Memory B cell (primary cell): ENCODE results near the gene COL1A2.

Experiments
- ATAC-seq: fragments of 150-1000 bp; cut with Tn5 transposase; 2 replicates; pipeline ENCODE4 v1.10.0; 2021; ENCODE audit warnings: low read depth, mild to moderate bottlenecking, moderate library complexity
- DNase-seq, 2 donors: peaks; one replicate each; pipeline ENCODE4 v3.0.0; 2022; ENCODE audit warnings: low spot score in 2 of 2
- H3K27ac Mint-ChIP-seq: one replicate; pipeline ENCODE4 v1.8.0; 2022; ENCODE audit warnings: mild to moderate bottlenecking, moderate library complexity, mixed read lengths
- H3K27me3 Mint-ChIP-seq: one replicate; pipeline ENCODE4 v1.8.0; 2022; ENCODE audit warnings: mixed read lengths
- H3K36me3 Mint-ChIP-seq: one replicate; pipeline ENCODE4 v1.8.0; 2022; ENCODE audit warnings: mild to moderate bottlenecking, mixed read lengths
- H3K4me1 Mint-ChIP-seq: one replicate; pipeline ENCODE4 v1.8.0; 2022; ENCODE audit warnings: mixed read lengths
- H3K4me3 Mint-ChIP-seq: one replicate; pipeline ENCODE4 v1.8.0; 2022; ENCODE audit warnings: mild to moderate bottlenecking, moderate library complexity, mixed read lengths
- H3K9me3 Mint-ChIP-seq: one replicate; pipeline ENCODE4 v1.8.0; 2022; ENCODE audit warnings: mixed read lengths

COL1A2 gene

GRCh38 chr7:94368371-94368791 is 26.3 kb upstream of the COL1A2 start:
- no peaks in the 10 kb centered on the region for H3K36me3 Mint-ChIP-seq
- no peaks in the 10 kb centered on the region for H3K4me1 Mint-ChIP-seq
- no peak overlapping the region for H3K4me3 Mint-ChIP-seq
- H3K9me3 Mint-ChIP-seq, result no peaks in the 10 kb centered on the region
- peaks cover 4% of the 10 kb centered on the region for H3K27me3 Mint-ChIP-seq
- no peak for DNase-seq
- H3K27ac Mint-ChIP-seq, result no peak overlapping the region
- ATAC-seq, result no peak

DNA sequence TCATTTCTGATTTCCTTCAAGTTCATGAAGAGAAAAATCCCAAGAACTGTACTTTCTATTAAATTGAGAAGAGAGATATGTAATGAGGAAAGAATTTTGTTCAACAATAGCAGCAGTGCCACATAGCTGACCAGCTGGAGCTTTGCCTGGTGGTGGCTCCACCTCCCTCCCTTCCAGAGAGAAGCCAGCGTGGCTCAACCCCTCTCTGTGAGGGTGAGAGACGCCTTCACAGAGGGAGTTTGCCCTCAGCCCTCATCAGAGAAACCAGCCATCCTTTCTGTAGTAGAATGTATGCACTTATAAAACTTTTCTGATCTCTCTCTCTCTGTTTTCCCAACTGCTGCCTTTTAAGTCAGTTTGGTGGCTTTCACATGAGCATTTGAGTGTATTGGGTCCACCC is 20.5 kb upstream of the COL1A2 start:
- H3K4me1 Mint-ChIP-seq, result no peaks in the 10 kb centered on the region
- no peak for DNase-seq
- H3K27ac Mint-ChIP-seq, result no peak overlapping the region
- peaks cover 2% of the 10 kb centered on the region for H3K27me3 Mint-ChIP-seq
- H3K4me3 Mint-ChIP-seq, result no peak overlapping the region
- H3K36me3 Mint-ChIP-seq, result no peaks in the 10 kb centered on the region
- ATAC-seq, result no peak
- H3K9me3 Mint-ChIP-seq, result no peaks in the 10 kb centered on the region

GRCh38 chr7:94374721-94375566 is 19.8 kb upstream of the COL1A2 start:
- Mint-ChIP-seq H3K27me3 (peaks cover 2% of the 10 kb centered on the region), H3K36me3 (no peaks in the 10 kb centered on the region), H3K4me1 (no peaks in the 10 kb centered on the region), H3K27ac (no peak overlapping the region), H3K9me3 (no peaks in the 10 kb centered on the region), H3K4me3 (no peak overlapping the region)
- ATAC-seq (no peak), DNase-seq (no peak)

- Mint-ChIP-seq H3K9me3 (no peaks in the 10 kb centered on the region), H3K4me3 (no peak overlapping the region), H3K27ac (no peak overlapping the region), H3K36me3 (no peaks in the 10 kb centered on the region), H3K27me3 (peaks cover 2% of the 10 kb centered on the region), H3K4me1 (no peaks in the 10 kb centered on the region)
- DNase-seq (no peak), ATAC-seq (no peak)
Observed at GRCh38 chr7:94375691-94376090, 19.0 kb upstream of the COL1A2 start.

GRCh38 chr7:94376281-94376680 is 18.4 kb upstream of the COL1A2 start:
- H3K27ac Mint-ChIP-seq, result no peak overlapping the region
- H3K4me1 Mint-ChIP-seq, result no peaks in the 10 kb centered on the region
- DNase-seq (no peak), ATAC-seq (no peak)
- H3K4me3 Mint-ChIP-seq, result no peak overlapping the region
- no peaks in the 10 kb centered on the region for H3K9me3 Mint-ChIP-seq
- peaks cover 2% of the 10 kb centered on the region for H3K27me3 Mint-ChIP-seq
- no peaks in the 10 kb centered on the region for H3K36me3 Mint-ChIP-seq

DNA sequence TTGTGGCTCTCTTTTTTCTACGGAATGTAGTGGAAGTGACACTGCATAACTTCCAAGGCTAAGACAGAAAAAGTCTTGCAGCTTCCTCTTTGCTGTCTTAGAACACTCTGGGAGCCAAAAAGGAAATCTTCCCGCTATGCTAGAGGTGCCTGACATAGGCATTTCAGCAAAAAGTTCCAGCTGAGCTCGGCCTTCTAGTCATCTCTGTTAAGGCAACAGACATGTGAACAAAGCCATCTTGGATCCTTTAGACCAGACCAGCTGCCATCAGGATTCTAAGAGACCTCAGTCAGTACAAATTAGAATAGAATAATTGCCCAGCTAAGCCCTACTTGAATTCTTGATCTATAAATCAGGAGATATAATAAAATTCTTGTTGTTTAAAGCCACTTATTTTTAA is 16.3 kb upstream of the COL1A2 start:
- no peaks in the 10 kb centered on the region for H3K36me3 Mint-ChIP-seq
- no peak for DNase-seq
- ATAC-seq, result no peak
- no peaks in the 10 kb centered on the region for H3K4me1 Mint-ChIP-seq
- H3K4me3 Mint-ChIP-seq, result no peak overlapping the region
- H3K27me3 Mint-ChIP-seq, result peaks cover 2% of the 10 kb centered on the region
- no peaks in the 10 kb centered on the region for H3K9me3 Mint-ChIP-seq
- H3K27ac Mint-ChIP-seq, result no peak overlapping the region

- DNase-seq (no peak), ATAC-seq (no peak)
- no peak overlapping the region for H3K27ac Mint-ChIP-seq
- no peaks in the 10 kb centered on the region for H3K9me3 Mint-ChIP-seq
- H3K27me3 Mint-ChIP-seq, result peaks cover 2% of the 10 kb centered on the region
- H3K4me3 Mint-ChIP-seq, result no peak overlapping the region
- H3K36me3 Mint-ChIP-seq, result no peaks in the 10 kb centered on the region
- no peaks in the 10 kb centered on the region for H3K4me1 Mint-ChIP-seq
Observed at GRCh38 chr7:94380264-94380663, 14.4 kb upstream of the COL1A2 start.

DNA sequence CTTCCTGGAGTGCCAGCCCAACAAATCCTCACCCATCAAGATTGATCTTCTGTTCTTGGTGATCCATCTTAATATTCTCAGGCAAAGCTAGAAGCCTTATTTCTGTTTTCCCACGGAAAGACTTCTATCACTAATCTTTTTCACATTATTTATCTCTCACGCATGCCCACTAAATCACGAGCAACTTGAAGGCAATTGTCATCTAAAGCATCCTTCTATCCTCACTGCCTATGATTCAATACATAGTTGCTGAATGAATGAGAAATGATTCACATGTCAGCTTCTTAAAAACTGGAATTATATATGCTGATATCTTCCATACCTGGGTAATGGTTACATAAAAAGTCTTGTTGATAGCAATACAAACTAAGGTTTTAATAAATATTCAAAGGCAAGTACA is 12.6 kb upstream of the COL1A2 start:
- no peak overlapping the region for H3K27ac Mint-ChIP-seq
- no peak for ATAC-seq
- DNase-seq, result no peak
- H3K36me3 Mint-ChIP-seq, result no peaks in the 10 kb centered on the region
- H3K27me3 Mint-ChIP-seq, result peaks cover 2% of the 10 kb centered on the region
- no peak overlapping the region for H3K4me3 Mint-ChIP-seq
- no peaks in the 10 kb centered on the region for H3K9me3 Mint-ChIP-seq
- no peaks in the 10 kb centered on the region for H3K4me1 Mint-ChIP-seq

DNA sequence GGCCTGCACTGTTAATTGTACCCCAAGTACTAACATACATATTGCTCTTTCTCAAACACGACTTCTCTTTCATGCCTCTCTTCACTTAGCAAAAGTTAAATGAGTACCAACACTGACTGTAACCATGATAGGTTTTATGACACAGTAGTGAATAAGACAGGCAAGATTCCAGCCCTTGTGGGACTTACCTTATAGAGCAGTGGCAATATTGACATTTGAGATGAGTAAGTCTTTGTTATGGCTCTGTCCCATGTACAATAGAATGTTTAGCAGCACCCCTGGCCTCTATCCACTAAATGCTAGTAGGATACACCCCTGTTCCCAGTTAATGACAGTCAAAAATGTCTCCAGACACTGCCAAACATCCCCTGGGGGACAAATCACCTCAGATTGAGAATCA is 11.9 kb upstream of the COL1A2 start:
- no peak overlapping the region for H3K27ac Mint-ChIP-seq
- no peaks in the 10 kb centered on the region for H3K36me3 Mint-ChIP-seq
- no peak overlapping the region for H3K4me3 Mint-ChIP-seq
- no peaks in the 10 kb centered on the region for H3K27me3 Mint-ChIP-seq
- no peaks in the 10 kb centered on the region for H3K4me1 Mint-ChIP-seq
- no peak for ATAC-seq
- DNase-seq, result no peak
- H3K9me3 Mint-ChIP-seq, result no peaks in the 10 kb centered on the region

DNA sequence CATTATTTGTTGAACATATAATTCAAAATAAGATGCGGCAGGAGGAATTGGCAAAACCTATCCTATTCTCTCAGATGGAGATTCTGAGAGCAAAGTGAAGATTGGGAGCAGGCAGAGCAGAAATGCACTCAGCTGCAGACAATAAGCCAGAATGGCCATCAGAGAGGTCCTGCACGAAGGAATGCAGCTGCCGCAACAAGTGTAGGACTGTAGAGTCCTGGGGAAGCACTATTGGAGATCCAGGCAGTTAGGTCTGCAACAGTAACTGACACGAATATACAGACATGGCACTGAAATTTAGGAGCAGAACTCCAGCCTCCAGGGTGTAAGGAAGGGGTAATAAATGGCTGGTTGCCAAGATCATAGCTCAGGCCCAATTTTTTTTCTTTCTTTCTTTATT is 10.4 kb upstream of the COL1A2 start:
- Mint-ChIP-seq H3K36me3 (no peaks in the 10 kb centered on the region), H3K27me3 (no peaks in the 10 kb centered on the region), H3K4me3 (no peak overlapping the region), H3K9me3 (no peaks in the 10 kb centered on the region), H3K4me1 (no peaks in the 10 kb centered on the region), H3K27ac (no peak overlapping the region)
- no peak for DNase-seq
- ATAC-seq, result no peak

GRCh38 chr7:94386416-94386815 is 8.3 kb upstream of the COL1A2 start:
- Mint-ChIP-seq H3K27ac (no peak overlapping the region), H3K4me1 (no peaks in the 10 kb centered on the region), H3K4me3 (no peak overlapping the region), H3K9me3 (no peaks in the 10 kb centered on the region), H3K27me3 (no peaks in the 10 kb centered on the region), H3K36me3 (no peaks in the 10 kb centered on the region)
- DNase-seq (no peak), ATAC-seq (no peak)

DNA sequence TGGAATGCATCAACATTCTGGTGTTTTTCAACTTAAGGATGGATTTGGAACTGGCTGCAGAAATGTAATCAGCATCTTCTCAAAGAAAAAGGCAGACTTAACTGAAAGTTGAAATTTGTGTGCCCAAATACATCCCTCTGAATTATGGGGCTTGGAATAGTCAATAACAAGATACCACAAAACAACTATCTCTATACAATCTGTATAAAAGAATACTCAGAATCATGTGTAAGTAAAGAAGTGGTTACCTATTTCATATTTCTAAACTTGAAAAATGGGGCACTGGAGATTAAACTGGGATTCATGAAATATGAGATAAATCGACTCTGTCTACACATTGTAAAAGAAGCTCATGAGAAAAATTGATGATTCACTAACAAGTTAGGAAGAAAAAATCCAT is 6.2 kb upstream of the COL1A2 start:
- ATAC-seq (no peak), DNase-seq (no peak)
- no peaks in the 10 kb centered on the region for H3K36me3 Mint-ChIP-seq
- peaks cover 6% of the 10 kb centered on the region for H3K4me1 Mint-ChIP-seq
- H3K9me3 Mint-ChIP-seq, result no peaks in the 10 kb centered on the region
- H3K27me3 Mint-ChIP-seq, result no peaks in the 10 kb centered on the region
- H3K4me3 Mint-ChIP-seq, result no peak overlapping the region
- H3K27ac Mint-ChIP-seq, result no peak overlapping the region

DNA sequence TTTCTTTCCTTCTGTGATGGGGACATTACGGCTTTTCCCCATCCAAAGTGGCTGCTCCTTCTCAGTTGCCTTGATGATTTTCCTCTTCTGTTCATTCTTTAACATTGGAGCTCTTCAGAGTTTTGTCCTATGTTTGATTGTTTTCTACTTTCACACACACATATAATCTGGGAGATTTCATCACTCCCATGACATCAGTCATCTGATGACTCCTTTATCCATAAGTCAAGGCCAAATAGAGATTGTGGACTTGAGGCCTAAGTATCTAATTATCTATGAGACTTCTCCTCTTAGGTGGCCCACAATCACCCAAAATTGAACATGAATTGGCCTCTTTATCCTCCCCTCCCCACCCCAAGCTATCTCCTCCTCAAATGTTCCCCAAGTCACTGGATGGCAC is 5.3 kb upstream of the COL1A2 start:
- ATAC-seq (no peak), DNase-seq (no peak)
- Mint-ChIP-seq H3K9me3 (no peaks in the 10 kb centered on the region), H3K36me3 (no peaks in the 10 kb centered on the region), H3K4me3 (no peak overlapping the region), H3K27me3 (no peaks in the 10 kb centered on the region), H3K4me1 (peaks cover 6% of the 10 kb centered on the region), H3K27ac (no peak overlapping the region)

GRCh38 chr7:94391726-94392392 is 2.8 kb upstream of the COL1A2 start:
- H3K4me1 Mint-ChIP-seq, result peaks cover 12% of the 10 kb centered on the region
- peak overlapping the region; percentile 65 for H3K4me3 Mint-ChIP-seq
- DNase-seq, result no peak
- no peaks in the 10 kb centered on the region for H3K27me3 Mint-ChIP-seq
- peak overlapping the region; percentile 73 for H3K27ac Mint-ChIP-seq
- no peaks in the 10 kb centered on the region for H3K36me3 Mint-ChIP-seq
- peak; percentile 38 for ATAC-seq
- no peaks in the 10 kb centered on the region for H3K9me3 Mint-ChIP-seq

DNA sequence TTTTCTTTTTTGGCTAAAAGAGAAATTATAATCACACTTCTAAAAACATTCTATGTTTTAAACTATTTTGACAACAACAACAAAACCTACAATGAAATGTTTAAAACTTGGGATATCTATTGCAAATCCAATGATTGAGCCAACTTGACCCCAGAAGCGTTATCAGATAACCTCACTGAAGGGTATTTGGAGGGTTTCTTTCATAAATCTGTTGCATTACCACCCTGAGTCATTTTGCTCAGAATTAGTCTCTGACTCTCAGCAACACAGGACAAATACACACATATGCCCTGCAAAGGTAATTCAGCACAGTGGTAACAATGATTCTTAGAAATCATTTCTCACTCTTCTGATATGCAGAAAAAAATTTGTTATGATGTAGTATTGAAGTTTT is 2.3 kb upstream of the COL1A2 start:
- Mint-ChIP-seq H3K36me3 (no peaks in the 10 kb centered on the region), H3K27me3 (no peaks in the 10 kb centered on the region), H3K27ac (no peak overlapping the region), H3K4me3 (no peak overlapping the region), H3K9me3 (no peaks in the 10 kb centered on the region), H3K4me1 (peaks cover 12% of the 10 kb centered on the region)
- DNase-seq, result no peak
- no peak for ATAC-seq
